VCaP (cell line): ENCODE measurements around the gene OR6Q1.
A peak's percentile ranks its signal among the peaks of the same experiment; 100 is the strongest.

Experiments used
- H3K27ac ChIP-seq: fragments of 450-650 bp; 2 replicates; pipeline ENCODE4 v1.5.1; 2017
- TF ChIP-seq, protein P1 (sequence below): fragments of 450-650 bp; conservative IDR thresholded peaks from 2 replicates; pipeline ENCODE4 v1.5.1; 2017; ENCODE audit warnings: mild to moderate bottlenecking, moderate library complexity

Gene OR6Q1

DNA sequence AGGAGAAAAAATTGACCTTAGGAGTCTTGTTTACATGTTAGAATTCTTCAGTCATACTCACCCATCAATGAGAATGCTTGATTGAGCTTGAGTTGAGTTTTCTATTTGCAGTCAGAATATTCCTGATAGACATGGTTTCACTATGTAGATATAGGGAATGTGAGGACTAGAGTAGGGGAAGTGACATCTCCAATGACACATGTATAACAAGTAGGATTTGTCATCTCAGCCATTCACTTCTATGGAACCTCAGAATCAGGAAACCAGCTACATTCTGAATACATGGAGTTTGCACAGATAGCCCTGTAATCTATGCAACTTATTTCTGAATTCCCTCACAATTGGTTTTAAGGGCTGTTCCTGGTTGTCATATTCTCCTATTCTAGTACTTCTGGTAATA is 27.2 kb upstream of the OR6Q1 start:
- TF ChIP-seq, protein P1, sequence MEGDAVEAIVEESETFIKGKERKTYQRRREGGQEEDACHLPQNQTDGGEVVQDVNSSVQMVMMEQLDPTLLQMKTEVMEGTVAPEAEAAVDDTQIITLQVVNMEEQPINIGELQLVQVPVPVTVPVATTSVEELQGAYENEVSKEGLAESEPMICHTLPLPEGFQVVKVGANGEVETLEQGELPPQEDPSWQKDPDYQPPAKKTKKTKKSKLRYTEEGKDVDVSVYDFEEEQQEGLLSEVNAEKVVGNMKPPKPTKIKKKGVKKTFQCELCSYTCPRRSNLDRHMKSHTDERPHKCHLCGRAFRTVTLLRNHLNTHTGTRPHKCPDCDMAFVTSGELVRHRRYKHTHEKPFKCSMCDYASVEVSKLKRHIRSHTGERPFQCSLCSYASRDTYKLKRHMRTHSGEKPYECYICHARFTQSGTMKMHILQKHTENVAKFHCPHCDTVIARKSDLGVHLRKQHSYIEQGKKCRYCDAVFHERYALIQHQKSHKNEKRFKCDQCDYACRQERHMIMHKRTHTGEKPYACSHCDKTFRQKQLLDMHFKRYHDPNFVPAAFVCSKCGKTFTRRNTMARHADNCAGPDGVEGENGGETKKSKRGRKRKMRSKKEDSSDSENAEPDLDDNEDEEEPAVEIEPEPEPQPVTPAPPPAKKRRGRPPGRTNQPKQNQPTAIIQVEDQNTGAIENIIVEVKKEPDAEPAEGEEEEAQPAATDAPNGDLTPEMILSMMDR, result no peak
- H3K27ac ChIP-seq, result no peak overlapping the region

DNA sequence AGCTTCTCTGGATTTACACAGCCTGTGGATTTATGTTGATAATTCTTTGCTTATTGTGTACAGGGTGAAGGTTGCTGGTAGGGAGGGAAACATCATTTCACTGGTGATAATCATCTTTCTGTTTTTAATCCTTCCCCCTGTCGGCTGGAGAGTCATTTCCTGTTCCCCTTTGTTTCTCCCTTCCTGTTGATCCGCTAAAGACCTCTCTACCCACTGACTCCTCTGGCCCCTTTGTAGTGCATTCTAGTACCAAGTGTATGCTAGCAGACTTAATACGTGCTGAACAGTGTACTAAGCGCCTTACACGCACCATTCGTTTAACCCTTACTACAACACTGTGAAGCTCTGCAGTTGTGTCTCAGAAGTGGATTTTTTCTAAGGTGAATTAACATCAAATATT is 26.1 kb upstream of the OR6Q1 start:
- TF ChIP-seq, protein P1, result no peak
- no peak overlapping the region for H3K27ac ChIP-seq

DNA sequence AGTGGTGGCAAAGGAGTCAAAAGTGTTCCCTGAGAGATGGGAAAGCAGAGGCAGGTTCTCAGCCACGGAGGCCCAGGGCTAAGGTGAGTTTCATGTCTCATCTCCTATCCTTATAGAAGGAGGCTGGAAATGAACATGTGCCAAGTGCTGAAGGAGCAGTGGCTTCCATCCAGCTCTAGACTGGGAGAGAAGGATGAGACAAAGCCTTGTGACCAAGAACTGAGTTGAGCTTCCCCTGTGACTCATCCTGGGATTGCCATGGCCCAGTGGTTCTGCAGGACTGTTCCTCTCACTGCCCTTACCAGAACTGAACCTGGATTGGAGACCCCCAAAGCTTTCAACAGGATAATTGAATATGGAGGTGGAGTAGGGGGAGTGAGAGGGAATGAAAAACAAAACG is 23.8 kb upstream of the OR6Q1 start:
- H3K27ac ChIP-seq, result no peak overlapping the region
- TF ChIP-seq, protein P1, result no peak

DNA sequence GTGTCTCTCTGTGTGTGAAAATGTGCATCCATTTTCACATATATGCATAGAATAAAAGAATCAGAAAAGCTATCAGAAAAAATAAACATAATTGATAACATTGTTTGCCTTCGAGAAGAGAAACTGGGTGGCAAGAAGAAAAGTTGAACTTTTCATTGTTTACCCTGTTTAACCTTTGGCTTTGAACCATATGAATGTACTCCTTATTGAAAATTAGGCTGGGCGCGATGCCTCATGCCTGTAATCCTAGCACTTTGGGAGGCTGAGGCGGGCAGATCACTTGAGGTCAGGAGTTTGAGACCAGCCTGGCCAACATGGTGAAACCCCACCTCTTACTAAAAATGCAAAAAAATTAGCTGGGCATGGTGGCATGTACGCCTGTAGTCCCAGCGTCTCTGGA is 19.0 kb upstream of the OR6Q1 start:
- TF ChIP-seq, protein P1, result no peak
- H3K27ac ChIP-seq, result no peak overlapping the region

DNA sequence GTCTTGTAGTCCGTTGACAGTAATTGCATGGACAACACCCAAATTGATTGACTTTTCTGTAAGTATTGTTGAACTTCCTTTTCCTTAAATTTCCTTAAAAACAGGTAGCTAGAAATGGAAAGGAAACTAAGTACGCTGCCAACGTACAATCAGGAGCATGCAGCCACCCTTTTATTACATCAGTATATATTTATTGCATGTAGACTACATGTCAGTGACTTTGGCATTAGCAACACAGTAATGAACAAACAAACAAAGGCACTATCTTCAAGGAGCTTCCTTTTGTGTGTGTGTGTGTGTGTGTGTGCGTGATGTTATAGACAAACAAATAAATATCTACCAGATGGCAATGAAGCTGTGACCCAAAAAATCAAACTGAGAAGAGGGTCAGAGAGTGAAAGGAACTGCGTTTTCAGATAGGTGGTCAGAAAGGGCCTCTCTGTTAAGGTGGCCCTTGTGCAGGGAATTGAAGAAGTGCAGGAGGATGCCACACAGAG is 7.3 kb upstream of the OR6Q1 start, which contains the start of gene OR9Q1:
TSS of gene OR9Q1 (plus strand) at position 447 of the 497 bp plus-strand sequence. CDS start 155,564 bp downstream, outside the sequence.
- TF ChIP-seq, protein P1, result no peak
- peak within 1 kb of the TSS; percentile 30; the same call in 1 of the 2 replicates for H3K27ac ChIP-seq

DNA sequence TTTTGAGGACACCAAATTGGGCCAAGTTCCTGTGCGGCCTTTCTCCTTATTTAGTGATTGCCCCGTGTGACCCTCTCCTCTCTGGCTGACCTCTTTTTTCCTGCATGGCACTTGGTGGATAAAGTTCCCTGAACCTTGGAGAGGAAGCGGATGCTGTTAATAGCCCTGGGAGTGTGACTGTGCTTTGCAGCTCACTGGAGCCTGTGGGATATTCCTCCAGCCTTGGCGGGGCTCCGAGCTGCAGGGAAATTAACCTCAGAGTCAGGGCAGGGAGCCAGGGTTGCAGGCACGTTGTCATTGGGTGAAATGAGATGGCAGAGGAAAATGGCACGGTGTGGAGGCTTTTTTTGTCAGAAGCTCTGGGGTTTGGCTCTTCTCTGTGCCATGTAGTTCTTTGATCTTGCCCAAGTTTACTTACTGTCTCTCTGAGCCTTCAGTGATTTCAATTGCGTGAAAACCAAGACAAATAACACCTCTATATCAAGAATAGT is 6.1 kb upstream of the OR6Q1 start:
- H3K27ac ChIP-seq, result peak overlapping the region; percentile 30; the same call in 1 of the 2 replicates
- TF ChIP-seq, protein P1, result no peak

DNA sequence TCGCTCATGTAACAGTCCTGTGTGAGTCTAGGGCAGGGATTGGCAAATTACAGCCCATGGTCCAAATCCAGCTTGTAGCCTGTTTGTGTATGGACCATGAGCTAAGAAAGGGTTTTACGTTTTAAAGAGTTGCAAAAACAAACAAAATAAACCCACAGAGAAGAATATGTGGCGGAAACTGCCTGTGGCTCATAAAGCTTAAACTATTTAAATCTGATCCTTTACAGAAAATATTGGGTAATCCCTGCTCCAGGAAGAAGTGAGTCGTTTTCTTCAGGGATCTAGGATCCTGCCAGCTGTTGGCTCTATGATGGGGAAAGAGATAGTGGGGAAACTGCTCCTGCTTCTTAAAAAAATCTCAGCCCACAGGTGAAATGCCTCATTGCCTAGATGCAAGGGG is 3.4 kb upstream of the OR6Q1 start:
- H3K27ac ChIP-seq, result peak overlapping the region; percentile 44
- TF ChIP-seq, protein P1, result no peak
